NCI-H774 (cell line): ENCODE data around the gene SLC22A3.
"Not testable (repeated sequence)": the region's sequence is repeated elsewhere in the genome, so short reads cannot be mapped to it uniquely, and the experiment has no call there.

ENCODE experiments used
- DNase-seq: peaks from one replicate; lab custom pipeline; 2025; lab: John Stamatoyannopoulos, UW

Gene SLC22A3

GRCh38 chr6:160374836-160375560, 26.8 kb downstream of the SLC22A3 start:
- DNase-seq, result no peak

- DNase-seq, result no peak
These were observed 27.4 kb downstream of the SLC22A3 start for GRCh38 chr6:160375561-160375949.

GRCh38 chr6:160376445-160376844, 28.3 kb downstream of the SLC22A3 start:
- no peak for DNase-seq

- no peak for DNase-seq
These were observed 30.0 kb downstream of the SLC22A3 start for GRCh38 chr6:160378218-160378617.

GRCh38 chr6:160378882-160379281, 30.7 kb downstream of the SLC22A3 start:
- DNase-seq, result no peak

GRCh38 chr6:160379466-160379865, 31.3 kb downstream of the SLC22A3 start:
- DNase-seq, result no peak

- DNase-seq, result no peak
These were observed 34.8 kb downstream of the SLC22A3 start for GRCh38 chr6:160382946-160383345.

- DNase-seq, result no peak
These were observed 38.8 kb downstream of the SLC22A3 start for GRCh38 chr6:160386869-160387530.

GRCh38 chr6:160387916-160388643, 39.9 kb downstream of the SLC22A3 start:
- no peak for DNase-seq

- DNase-seq, result no peak
These were observed 40.7 kb downstream of the SLC22A3 start for GRCh38 chr6:160388922-160389321.

- no peak for DNase-seq
These were observed 43.4 kb downstream of the SLC22A3 start for GRCh38 chr6:160391419-160392116.

- not testable (repeated sequence) for DNase-seq
These were observed 45.3 kb downstream of the SLC22A3 start for GRCh38 chr6:160393442-160393841.

- no peak for DNase-seq
These were observed 45.9 kb downstream of the SLC22A3 start for GRCh38 chr6:160393891-160394653.

GRCh38 chr6:160394654-160395035, 46.5 kb downstream of the SLC22A3 start:
- no peak for DNase-seq

GRCh38 chr6:160395187-160395586, 47.0 kb downstream of the SLC22A3 start:
- DNase-seq, result no peak

GRCh38 chr6:160396292-160396691, 48.1 kb downstream of the SLC22A3 start:
- no peak for DNase-seq

- no peak for DNase-seq
These were observed 50.6 kb downstream of the SLC22A3 start for GRCh38 chr6:160398674-160399271.

- DNase-seq, result no peak
These were observed 52.3 kb downstream of the SLC22A3 start for GRCh38 chr6:160400446-160400845.

- DNase-seq, result no peak
These were observed 60.4 kb downstream of the SLC22A3 start for GRCh38 chr6:160408528-160408927.

GRCh38 chr6:160412993-160413392, 64.8 kb downstream of the SLC22A3 start:
- no peak for DNase-seq

GRCh38 chr6:160417146-160417545, 69.0 kb downstream of the SLC22A3 start:
- DNase-seq, result no peak
